KBM-7 (cell line): ENCODE results near the gene PACRG.

Experiments
- DNase-seq: peaks from one replicate; pipeline ENCODE4 v3.0.0-alpha.2; 2015
- in situ Hi-C: fragments of 300-500 bp; cut with MboI; formaldehyde crosslinking; loops from 2 replicates; pipeline ENCODE4 v1.14.3; 2020; ENCODE audit warnings: low sequenced_read_pairs, low pct_unique_long_range_greater_than_20kb, mixed read lengths

PACRG gene

GRCh38 chr6:163231356-163232014 lies 503.7 kb downstream of the PACRG start:
- DNase-seq: no peak
- in situ Hi-C loops: no loop called here

DNA sequence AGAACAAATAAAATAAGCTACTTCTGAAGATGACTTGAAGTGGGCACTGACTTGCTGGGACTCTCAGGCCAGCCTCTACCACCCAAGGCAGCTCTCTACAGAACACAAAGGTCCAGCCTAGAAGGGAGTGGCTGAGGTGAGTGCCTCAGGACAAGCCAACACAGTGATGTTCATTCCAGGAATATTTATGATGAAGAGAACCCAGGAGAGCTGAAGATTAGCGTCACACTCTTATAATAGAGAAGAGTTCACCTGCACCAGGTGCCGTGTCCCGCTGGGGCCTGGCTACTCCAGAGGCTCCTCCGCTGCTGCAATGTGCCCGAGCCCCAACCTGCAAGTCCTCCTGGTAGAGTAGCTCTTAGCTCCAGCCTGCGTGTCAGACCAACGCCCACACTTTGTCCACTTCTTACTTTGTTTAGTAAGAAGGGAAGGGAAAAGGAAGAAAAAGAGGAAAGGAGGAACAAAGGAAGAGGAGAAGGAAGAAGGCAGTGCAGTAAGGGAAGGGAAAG lies 504.3 kb downstream of the PACRG start:
- DNase-seq: no peak
- in situ Hi-C loops: no loop called here

DNA sequence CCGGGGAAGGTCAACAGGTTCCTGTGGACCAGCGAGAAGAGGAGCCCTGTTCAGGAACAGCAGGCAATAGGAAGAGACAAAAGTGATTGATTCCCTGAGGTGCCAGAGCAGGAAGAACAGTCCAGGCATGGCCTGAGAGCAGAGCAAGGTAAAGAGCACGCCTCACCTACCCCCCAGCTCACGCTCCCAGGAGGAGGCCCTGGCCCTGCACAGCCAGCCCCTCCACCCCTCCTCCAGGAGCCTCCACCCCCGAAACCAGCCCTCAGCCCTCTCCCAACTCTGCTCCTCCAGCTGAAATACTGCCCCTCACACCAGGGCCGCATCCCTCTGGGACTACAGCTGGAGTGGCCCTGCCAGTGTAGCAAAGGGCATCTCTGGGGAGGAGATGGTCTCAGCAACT lies 504.9 kb downstream of the PACRG start:
- DNase-seq: no peak
- in situ Hi-C loops: no loop called here

- in situ Hi-C loops: no loop called here
- DNase-seq: no peak
Measured at GRCh38 chr6:163237110-163237509, 509.3 kb downstream of the PACRG start.

GRCh38 chr6:163239572-163240340 lies 512.0 kb downstream of the PACRG start:
- no peak for DNase-seq
- in situ Hi-C loops: no loop called here

- DNase-seq: no peak
- in situ Hi-C loops: no loop called here
Measured at GRCh38 chr6:163240556-163240955, 512.8 kb downstream of the PACRG start.

DNA sequence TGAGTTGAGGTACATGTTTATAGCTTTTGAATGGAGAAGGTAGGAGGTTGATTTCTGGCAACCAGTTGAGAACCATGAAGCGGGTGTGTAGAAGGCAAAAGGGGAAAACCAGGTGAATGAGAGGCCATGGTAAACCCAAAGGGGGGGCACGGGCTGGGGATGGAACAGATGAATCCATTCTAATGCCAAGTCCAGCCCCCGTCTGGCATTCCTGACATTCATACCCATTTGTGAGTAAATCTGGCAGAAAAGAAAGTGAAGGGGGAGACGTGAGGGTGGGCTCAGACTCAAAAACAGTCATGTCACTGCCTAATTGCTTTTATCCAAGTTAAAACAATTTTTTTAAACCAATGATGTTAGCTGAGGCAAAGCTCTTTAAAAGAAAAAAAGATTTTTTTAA lies 513.9 kb downstream of the PACRG start:
- no peak for DNase-seq
- in situ Hi-C loops: no loop called here

GRCh38 chr6:163243083-163243482 lies 515.3 kb downstream of the PACRG start:
- in situ Hi-C loops: no loop called here
- no peak for DNase-seq

DNA sequence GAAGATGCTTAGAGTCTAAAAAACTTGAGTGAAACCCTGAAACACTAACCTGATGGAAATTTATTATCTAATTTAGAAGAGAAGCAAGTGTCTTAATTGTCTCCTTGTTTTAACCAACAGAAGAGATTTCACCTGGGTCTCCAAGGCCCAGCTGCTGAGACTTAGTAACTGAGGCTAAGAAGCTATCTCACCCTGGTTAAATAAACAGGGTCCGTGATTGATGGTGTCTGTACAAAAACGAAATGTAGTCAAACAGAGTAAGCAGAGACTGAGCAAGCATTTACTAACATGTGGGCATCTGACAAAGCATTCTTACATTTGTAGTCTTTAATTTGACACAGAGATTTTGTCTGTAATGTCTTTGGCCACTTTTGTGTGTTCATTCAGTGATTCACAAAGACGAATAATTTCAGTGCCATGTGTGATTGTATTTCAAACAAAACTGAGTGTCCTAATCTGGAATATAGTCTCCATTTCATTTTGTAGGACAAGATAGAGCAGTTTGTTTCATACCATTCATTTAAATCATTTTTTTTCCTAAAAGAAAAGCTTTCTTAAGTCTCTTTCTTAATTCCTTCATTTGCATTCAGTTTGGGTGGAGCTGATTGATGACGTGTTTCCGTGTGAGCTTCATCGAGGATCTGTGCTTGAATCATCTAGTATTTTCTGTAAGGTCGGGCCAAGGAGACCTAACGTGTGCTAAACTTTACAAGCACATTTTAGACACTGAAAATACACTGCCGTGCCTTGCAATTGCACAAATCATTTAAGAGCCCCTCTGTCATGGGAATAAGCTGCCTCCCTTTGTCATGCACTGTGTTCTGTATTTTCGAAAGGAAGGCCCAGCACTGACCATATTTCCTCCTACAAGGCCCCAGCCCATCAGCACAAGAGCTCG lies 516.2 kb downstream of the PACRG start:
- in situ Hi-C loops: no loop called here
- DNase-seq: no peak

DNA sequence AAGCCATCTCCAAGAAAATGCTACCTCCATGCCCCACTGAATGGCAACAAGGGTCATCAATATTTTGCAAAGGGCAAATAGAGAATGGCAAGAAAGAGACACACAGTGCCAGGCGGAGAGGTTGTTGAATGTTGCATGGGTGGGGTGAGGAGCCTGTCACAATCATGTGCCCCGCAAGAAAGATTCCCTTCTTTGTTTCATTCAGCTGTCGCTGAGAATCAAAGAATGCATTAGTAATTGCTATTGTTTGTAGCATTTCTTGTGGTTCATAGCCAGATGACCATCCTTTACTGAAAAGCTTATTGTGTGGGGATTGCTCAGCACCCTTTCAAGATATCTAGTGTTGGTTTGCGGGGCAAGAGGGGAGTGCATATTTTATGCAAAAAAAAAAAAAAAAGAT lies 520.3 kb downstream of the PACRG start:
- DNase-seq: no peak
- in situ Hi-C loops: no loop called here

DNA sequence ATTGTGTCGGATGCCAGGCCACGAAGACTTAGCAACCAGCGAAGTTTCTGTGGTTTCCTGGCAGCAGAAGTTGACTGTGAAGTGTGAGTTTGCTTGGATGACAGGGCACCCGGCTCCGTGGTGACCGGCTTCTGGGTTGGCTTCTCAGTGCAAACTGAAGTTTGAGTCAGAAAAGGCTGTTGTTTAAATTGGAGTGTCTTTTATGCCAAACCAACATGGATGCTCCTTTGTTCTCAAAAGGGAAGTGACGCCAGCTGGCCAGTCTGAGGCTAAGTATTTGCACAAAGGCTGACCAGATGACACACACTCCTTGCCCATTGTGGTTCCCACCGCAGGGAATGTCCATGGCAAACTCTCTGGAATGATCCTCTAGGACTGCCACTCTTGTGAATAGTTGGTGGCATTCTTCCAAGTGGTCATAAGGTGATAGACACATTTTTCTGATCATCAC lies 521.9 kb downstream of the PACRG start:
- DNase-seq: peak; percentile 26
- in situ Hi-C loops: no loop called here

- peak; percentile 66 for DNase-seq
- in situ Hi-C loops: no loop called here
Measured at GRCh38 chr6:163250116-163250515, 522.3 kb downstream of the PACRG start.

- in situ Hi-C loops: no loop called here
- no peak for DNase-seq
Measured at GRCh38 chr6:163252061-163252591, 524.4 kb downstream of the PACRG start.

GRCh38 chr6:163253556-163254213 lies 525.9 kb downstream of the PACRG start:
- in situ Hi-C loops: no loop called here
- no peak for DNase-seq

DNA sequence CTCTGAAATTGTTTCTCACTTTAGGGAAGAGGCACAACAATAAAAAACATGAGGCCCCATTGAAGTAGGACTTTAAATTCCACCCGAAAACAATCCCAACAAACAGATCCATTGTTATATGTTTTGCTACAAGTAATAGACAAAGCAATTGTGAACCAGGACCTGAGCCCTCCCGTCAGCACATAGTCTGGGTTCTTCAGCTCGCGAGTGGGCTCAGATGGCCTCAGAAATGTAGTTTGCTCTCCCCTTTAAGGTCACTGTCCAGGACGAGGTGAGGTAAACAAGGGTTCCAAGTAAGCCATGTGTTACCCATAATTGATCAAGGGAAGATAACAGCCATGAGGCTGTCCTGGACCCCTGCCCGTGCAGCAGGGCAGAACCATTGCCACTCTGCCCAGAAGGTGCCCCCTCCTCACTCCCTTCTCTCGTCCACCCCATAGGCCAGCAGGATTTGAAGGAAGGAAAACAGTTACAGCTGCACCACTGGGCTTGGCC lies 526.6 kb downstream of the PACRG start:
- in situ Hi-C loops: no loop called here
- no peak for DNase-seq

DNA sequence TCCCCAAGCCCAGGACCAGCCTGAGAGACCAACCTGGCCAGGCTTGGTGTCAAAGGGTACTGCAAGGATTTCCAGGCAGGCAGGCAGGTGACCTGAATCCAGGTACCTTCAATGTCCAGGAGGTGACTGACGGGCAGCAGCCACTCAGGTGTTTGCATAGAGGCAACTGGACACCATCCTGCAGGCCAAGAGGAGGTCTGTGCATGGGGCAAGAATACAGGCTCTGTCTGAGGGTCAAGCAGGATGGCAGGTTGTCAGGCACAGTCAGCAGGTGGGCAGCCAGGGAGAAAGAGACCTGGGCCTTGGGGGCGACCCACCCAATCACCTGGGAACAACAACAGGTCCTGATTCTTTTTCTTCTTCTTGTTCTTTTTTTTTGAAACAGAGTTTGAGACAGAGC lies 527.5 kb downstream of the PACRG start:
- in situ Hi-C loops: no loop called here
- DNase-seq: no peak

DNA sequence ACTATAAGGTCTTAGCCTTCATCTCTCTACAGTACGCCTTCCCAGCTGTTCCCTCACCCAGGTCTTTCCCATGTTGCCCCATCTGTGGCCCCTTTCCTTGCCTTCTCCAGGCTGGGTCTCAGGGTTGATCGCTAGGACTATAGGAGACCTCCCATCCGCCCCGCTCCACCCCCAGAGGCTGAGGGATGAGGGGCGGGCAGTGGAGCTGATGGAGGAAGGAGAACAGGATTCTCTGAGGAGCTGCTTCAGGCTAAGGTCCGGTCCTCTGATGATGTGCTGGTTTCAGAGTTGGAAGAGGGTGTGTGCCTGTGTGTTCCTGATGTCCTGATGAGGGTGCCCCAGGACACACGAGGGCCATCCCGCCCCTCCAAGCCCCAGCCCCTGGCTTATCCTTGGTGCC lies 531.9 kb downstream of the PACRG start:
- no peak for DNase-seq
- in situ Hi-C loops: no loop called here

- in situ Hi-C loops: no loop called here
- DNase-seq: peak; percentile 57
Measured at GRCh38 chr6:163260111-163260895, 532.5 kb downstream of the PACRG start.
